HG03025 (cell line): ENCODE measurements around the gene BTBD9.
"Not testable (repeated sequence)": the region's sequence is repeated elsewhere in the genome, so short reads cannot be mapped to it uniquely, and the experiment has no call there.

ENCODE experiments used
- ATAC-seq: cut with Tn5 transposase; IDR thresholded peaks from one replicate; pipeline ENCODE4 v1.9.1; 2021; ENCODE audit warnings: mild to moderate bottlenecking, moderate library complexity; ENCODE audit not compliant: unreplicated experiment, low FRiP score

BTBD9 gene

DNA sequence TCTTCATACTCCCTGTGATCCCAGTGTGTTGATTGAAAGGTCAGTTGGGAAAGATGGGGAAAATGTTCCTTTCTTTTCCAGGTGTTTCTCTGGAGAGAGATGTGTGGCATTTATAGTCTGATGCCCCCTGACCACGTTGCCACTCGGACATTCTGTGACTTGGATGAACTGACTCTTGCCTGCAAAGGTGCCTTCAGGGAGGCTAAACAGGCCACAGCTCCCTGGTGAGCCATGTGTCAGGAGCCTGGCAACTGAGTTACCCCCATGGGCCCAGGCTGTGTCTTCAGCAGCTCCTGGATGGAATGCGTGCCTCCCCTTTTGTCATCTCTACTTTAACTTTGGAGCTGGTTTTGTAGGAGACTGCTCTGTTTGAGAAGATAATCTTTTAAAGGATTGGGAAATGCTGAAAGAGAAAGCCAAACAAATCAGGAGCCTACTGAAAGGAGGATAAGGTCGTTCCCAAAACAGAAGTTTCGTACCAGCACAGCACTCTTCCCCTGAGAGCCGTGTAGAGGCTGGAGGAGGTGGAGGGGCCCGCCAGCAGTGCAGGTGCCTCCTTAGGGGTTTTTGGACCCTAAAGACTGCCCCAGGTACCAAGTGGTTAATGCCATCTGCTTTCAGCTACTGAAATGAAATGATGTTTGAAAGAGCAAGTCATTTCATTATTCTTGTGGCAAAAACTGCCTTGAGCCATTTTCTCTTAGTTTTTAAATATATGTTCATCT, 497.4 kb downstream of the BTBD9 start:
- no peak for ATAC-seq

DNA sequence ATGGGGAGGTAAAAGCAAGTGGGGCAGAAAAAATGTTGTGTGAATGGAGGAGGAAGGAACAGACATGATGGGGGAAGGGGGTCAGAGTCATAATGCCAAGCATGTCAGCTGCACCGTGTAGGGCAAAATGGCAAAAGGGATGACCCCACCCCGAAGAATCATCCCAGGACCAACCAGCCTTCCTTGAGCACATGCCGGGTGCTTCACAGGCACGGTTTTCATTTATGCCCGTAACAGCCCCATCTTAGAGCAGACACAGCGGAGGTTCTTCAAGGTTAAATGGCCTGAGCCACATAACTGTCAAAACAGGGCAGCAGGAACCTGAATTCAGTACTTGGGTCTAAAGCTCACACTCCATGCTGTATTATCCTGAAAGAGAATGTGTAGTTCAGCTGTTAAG, 498.0 kb downstream of the BTBD9 start:
- no peak for ATAC-seq

DNA sequence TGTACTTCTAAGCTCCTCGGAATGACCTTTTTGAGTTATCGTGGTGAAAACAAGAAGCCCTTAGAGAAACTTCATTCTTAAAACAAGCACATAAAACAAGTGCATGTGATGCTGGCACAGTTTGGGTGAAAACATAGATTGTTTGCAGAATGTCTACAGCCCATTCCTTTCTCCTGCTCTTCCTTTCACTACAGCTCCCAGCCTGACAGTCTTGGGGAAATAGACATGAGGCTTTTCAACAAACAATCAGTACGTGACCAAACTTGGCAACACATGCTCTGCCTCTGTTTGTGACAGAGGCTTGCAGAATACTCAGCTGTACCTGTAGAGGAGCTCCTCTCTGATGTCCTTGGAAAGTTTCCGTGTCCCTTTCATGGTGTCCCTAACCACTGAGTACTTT, 498.6 kb downstream of the BTBD9 start:
- no peak for ATAC-seq

DNA sequence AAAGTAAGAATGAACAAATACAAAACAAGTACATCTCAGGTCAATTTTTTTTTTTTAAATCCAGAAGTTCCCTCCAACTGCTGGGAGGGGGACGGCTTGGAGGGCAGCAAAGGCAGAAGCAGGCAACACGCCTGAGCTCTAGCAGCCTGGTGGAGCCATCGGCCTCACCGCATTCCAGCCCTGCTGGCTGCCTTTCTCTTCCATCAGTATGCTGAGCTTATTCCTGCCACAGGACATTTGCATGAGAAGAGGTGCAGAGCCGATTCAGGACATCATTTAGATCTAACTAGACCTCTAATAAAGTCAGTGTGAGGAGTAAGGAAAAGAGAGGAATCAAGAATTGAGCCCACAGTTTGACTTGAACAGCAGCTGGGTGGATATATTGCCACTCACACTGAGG, 501.4 kb downstream of the BTBD9 start:
- ATAC-seq = no peak

DNA sequence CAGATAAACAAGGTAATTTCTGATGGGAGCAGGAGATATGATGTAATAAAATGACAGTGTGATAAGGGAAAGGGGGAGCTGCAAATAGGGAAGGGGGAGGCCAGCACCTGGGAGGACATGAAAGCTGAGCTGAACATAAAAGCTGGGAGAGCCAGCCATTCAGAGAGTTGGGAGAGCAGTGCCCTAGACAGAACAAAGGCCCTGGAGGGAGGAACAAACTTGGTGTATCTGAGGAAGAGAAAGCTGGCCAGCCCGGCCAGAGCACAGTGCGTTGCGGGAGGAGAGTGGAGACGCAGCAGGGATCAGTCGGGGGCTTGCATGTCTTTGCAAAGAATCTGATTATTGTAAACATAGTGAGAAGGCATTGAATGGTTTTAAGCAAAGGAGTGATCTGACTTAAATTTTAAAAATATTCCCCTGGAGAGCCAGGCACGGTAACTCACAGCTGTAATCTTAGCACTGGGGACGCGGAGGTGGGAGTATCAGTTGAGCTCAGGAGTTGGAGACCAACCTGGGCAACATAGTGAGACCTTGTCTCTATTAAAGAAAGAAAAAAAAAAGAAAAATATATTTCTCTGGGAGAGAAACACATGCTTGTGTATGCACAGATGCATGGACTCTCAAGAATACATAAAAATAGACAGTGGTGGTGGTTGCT, 502.0 kb downstream of the BTBD9 start:
- no peak for ATAC-seq

DNA sequence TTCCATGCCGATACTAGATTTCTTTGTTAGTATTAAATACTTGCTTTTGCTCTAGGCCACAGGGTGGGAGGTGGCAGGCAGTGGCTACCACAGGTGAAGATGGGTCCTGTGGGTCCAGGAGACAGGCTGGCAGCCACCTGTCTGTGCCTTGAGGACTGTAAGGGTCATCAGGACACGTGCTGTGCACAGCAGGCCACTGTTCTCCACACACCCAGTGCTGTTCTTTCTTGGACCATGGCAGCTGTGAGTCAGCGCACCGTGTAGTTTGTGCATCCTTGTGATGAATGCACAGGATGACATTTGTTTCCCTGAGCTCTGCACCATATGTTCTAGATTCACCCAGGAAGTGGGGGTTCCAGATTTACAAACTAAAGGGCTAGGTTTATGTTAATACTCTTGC, 503.2 kb downstream of the BTBD9 start:
- no peak for ATAC-seq

DNA sequence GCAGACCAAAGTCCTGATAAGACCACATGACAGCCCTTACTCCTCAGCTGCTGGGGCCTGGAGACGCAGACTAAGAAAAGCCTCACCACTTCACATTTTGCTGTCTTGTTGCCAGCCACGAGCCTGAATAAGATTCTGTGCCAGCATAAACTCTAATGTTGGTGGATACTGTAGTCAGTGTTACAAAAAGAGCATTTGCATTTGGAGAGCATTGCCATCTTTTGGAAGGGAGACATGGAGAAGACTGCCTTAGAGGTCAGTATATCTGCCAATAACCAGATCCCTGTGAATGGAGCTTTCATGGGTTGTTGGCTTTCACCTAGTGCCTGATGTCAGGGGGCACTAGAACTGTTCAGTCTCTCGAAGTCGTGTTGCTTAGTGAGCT, 505.0 kb downstream of the BTBD9 start:
- no peak for ATAC-seq

DNA sequence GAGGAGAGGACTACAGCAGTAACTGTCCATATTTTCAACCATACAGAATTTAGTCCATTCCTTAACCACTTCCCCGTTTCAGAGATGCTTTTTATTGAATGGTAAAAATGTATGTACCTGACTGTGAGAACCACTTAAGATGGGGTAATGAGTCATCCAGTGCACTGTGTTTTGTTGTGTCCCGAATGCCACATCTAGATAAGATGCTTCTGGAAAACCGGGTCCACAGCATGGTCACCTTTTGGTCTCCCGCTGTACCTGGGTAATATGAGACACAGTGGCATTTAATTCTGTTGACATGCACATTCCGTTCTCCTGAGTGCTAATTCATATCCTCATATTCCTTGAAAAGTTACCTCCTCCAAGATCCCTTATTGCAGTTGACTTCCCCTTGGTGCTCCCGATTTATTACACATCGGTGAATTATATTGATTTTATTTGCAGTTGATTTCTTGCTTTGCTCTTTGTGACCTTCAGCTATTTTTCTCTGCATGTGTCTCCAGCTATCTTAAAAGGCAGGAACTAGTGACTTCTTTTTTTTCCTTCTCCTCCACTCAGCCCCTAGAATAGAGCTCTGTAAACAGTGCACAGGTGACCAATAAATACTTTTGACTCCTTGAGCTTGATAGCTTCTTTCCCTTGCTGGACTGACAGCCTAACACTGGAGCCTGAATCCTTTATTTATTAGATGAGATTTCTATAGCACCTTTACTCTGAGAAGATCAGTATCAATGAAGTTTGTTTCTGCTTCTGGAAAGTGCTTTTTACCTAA, 505.6 kb downstream of the BTBD9 start:
- no peak for ATAC-seq

DNA sequence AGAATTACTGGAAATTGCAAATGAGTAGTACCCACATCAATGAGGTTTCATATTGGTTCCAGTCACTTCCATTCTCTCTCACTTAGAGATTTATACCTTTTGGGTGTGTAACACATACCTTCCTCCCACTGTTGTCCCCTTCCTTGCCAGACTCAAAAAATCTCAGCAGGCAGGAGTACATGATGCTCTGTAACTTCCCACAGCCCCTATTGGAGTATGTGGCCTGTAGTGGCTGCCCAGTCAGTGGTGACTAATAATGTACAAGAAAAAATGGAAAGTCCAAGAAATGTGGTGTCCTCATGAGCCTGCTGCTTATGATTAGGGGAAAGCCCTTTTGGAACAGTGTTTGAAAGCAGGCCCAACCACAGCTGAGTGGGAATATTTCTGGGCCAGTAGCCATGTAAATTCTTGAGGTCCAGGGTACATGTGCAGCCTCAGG, 508.2 kb downstream of the BTBD9 start:
- ATAC-seq = no peak

DNA sequence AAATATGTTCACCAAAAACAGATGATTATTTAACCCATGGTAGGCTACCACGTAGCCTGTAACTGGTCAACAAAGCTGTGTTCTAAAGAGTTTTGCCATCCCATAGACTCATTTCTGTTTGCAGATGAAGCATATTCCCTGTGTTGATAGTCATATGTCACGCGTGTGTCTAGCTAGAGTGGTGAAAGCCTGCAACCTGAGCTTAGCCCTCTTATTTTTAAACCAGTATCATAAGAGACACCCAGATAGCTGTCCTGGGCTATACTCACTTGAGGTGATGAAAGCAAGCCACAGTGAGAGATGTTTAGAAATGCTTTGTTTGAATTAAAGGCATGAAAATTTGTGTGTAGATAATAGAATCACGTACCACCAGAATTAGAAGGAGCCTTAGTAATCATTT, 512.4 kb downstream of the BTBD9 start:
- no peak for ATAC-seq

DNA sequence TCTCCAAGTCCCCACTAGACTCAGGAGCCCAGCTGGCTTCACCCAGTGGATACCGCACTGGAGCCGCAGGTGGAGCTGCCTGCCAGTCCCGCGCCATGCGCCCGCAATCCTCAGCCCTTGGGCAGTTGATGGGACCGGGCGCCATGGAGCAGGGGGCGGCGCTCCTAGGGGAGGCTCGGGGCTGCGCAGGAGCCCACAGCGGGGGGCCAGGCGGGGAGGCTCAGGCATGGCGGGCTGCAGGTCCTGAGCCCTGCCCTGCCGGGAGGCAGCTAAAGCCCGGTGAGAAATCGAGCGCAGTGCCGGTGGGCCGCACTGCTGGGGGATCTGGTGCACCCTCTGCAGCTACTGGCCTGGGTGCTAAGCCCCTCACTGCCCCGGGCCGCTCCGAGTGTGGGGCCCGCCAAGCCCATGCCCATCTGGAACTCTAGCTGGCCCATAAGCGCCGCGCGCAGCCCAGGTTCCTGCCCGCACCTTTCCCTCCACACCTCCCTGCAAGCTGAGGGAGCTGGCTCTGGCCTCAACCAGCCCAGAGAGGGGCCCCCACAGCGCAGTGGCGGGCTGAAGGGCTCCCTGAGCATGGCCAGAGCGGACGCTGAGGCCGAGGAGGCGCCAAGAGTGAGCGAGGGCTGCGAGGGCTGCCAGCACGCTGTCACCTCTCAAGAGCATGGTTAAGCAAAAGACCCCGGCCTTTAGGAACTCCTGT, 515.4 kb downstream of the BTBD9 start:
- not testable (repeated sequence) for ATAC-seq

DNA sequence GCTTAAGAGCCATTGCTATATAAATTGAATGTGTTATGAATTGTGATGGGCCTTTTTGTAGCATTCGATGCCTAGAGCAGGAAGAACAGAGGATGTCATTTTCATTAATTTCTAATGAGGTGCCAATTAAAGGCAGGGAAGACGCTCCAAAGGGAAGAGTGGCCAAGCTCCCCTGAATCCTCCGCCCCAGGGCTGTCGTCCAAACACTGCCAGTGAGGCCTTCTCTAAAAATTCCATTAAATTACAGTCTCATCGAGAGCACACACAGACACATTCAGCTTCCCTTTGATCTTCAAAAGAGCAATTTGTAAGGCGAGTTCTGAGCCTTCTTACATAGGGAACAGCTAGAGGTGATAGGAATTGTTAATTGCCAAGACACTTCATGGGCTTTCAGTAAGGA, 520.2 kb downstream of the BTBD9 start:
- ATAC-seq = no peak

DNA sequence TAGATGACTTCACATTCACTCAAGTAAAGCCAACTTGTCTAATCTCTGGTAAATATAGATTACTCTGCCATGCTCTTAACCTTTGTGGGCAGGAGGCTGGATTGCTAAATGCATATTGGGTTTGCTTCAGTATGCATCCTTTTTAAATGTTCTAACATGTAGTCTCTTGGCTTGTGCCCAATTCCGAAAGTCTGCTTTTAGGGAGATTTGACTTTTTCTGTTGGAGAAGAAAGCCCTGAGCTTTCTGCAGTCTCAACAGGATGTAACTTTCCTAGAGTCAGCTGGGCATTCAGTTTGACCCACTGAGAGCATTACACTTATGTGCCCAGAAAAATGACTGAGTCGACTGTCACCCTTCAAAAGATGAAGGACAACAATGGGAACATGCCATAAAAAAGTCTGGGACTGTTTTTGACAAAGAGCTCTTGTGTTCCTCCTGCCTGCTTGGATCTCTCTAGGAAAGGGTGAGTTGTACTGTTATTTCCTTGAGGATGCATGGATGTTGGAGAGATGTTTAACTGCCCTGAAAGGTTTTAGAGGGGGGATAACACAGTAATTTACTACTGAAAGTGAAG, 520.9 kb downstream of the BTBD9 start:
- no peak for ATAC-seq
